HepG2 (cell line): Measurements from ENCODE around the gene RFTN1. TPM values are rescaled to one million over a fixed set of nuclear protein-coding genes. Genes with fewer than 3 reads are reported as not detected.

ENCODE experiments used
- ATAC-seq: fragments of 200-7000 bp; cut with Tn5 transposase; 3 replicates; pipeline ENCODE4 v1.9.1; 2020; ENCODE audit warnings: mild to moderate bottlenecking, moderate library complexity
- BruUV-seq: library from RNA; stranded (reverse); fragments of 400-500 nt; replicated peaks from 2 replicates; lab custom pipeline; 2021; lab: Mats Ljungman, UMichigan
- CTCF ChIA-PET: fragments of 300-600 bp; formaldehyde crosslinking; extraction: SDS; loops from one replicate; lab custom pipeline; 2021; ENCODE audit warnings: low total read pairs, inconsistent platforms, low intra/inter-chr PET ratio; lab: Yijun Ruan, JAX
- POLR2A ChIA-PET: fragments of 350-600 bp; sonication (Branson Sonifier 250); formaldehyde crosslinking; loops from one replicate; lab custom pipeline; 2020; ENCODE audit warnings: antibody characterized with exemption, inconsistent platforms; lab: Yijun Ruan, JAX
- DNase-seq: peaks from one replicate; pipeline ENCODE4 v3.0.0-alpha.2; 2015; ENCODE audit warnings: low spot score
- FAIRE-seq: peaks from 3 replicates; lab custom pipeline; 2011; peaks lifted over from hg19 to GRCh38; lab: Jason Lieb, UNC
- H2AFZ ChIP-seq: one replicate; pipeline ENCODE4 v1.6.1; 2011; ENCODE audit warnings: low read length, inconsistent platforms
- H3K27ac ChIP-seq: fragments of 300-600 bp; 3 replicates; pipeline ENCODE4 v1.8.0; 2011; ENCODE audit warnings: mixed run types, mild to moderate bottlenecking, mixed read lengths, low read length, inconsistent platforms; ENCODE audit not compliant: insufficient read depth; ENCODE audit errors: extremely low read length
- H3K27me3 ChIP-seq, 2 experiments: fragments of 200-600 bp in 1 of 2; 2 replicates in 1 of 2; 3 replicates in 1 of 2; pipeline versions ENCODE4 v1.6.0 to v1.8.0; 2011; ENCODE audit warnings: low read length in 2 of 2, mild to moderate bottlenecking in 2 of 2, moderate library complexity in 2 of 2, inconsistent platforms in 1 of 2; ENCODE audit not compliant: insufficient read depth in 2 of 2, control insufficient read depth in 1 of 2
- H3K36me3 ChIP-seq, 2 experiments: fragments of 200-600 bp in 1 of 2; replicated peaks in 1 of 2; 2 replicates in 1 of 2; 3 replicates in 1 of 2; pipeline versions ENCODE4 v1.5.1 to v1.8.0; 2011; ENCODE audit warnings: low read length in 2 of 2, inconsistent platforms in 1 of 2; ENCODE audit not compliant: insufficient read depth in 2 of 2, control insufficient read depth in 1 of 2
- H3K4me1 ChIP-seq: 2 replicates; pipeline ENCODE4 v1.5.1; 2012; ENCODE audit warnings: low read length, inconsistent platforms; ENCODE audit not compliant: insufficient read depth
- H3K4me2 ChIP-seq: 2 replicates; pipeline ENCODE4 v1.6.0; 2011; ENCODE audit warnings: low read depth, low read length, inconsistent platforms
- H3K4me3 ChIP-seq, 3 experiments: fragments of 200-600 bp in 1 of 3; sonication (generic), shearing (Covaris generic) in 1 of 3; replicated peaks in 1 of 3; 2 replicates each; pipeline ENCODE4 v1.5.1; 2011 to 2016; ENCODE audit warnings: low read length in 3 of 3, inconsistent platforms in 2 of 3, low read depth in 2 of 3, mild to moderate bottlenecking in 2 of 3, control low read depth in 1 of 3, mixed read lengths in 1 of 3; ENCODE audit not compliant: insufficient read depth in 1 of 3
- H3K79me2 ChIP-seq: one replicate; pipeline ENCODE4 v1.6.1; 2011; ENCODE audit warnings: low read length, inconsistent platforms; ENCODE audit not compliant: insufficient read depth
- H3K9ac ChIP-seq: 2 replicates; pipeline ENCODE4 v1.6.0; 2011; ENCODE audit warnings: mild to moderate bottlenecking, low read depth, low read length, inconsistent platforms; ENCODE audit not compliant: insufficient read depth
- H3K9me3 ChIP-seq: 2 replicates; pipeline ENCODE4 v1.5.1; 2012; ENCODE audit warnings: mild to moderate bottlenecking, low read length
- H4K20me1 ChIP-seq: 2 replicates; pipeline ENCODE4 v1.6.0; 2011; ENCODE audit warnings: inconsistent platforms, mild to moderate bottlenecking, low read length, moderate library complexity; ENCODE audit not compliant: insufficient read depth
- HOXA5 ChIP-seq: sonication (generic); formaldehyde crosslinking; IDR thresholded peaks from 2 replicates; pipeline ENCODE4 v1.4.0; 2020; ENCODE audit warnings: missing genetic modification reagents
- ISX ChIP-seq: sonication (generic); formaldehyde crosslinking; conservative IDR thresholded peaks from 2 replicates; pipeline ENCODE4 v1.5.0; 2020; ENCODE audit warnings: missing genetic modification reagents
- MIER2 ChIP-seq: IDR thresholded peaks from 2 replicates; pipeline ENCODE4 v1.6.1; 2016; ENCODE audit warnings: missing biosample characterization, missing genetic modification reagents
- PBX2 ChIP-seq: IDR thresholded peaks from 2 replicates; pipeline ENCODE4 v1.6.1; 2016; ENCODE audit warnings: control low read depth
- SMYD3 ChIP-seq: sonication (generic); formaldehyde crosslinking; IDR thresholded peaks from 2 replicates; pipeline ENCODE4 v1.8.1; 2023; ENCODE audit warnings: mild to moderate bottlenecking, missing genetic modification reagents
- SRSF1 ChIP-seq: fragments of 200-400 bp; formaldehyde crosslinking; optimal IDR thresholded peaks from 2 replicates; pipeline ENCODE3; 2017; ENCODE audit warnings: mild to moderate bottlenecking, low read depth, low read length, moderate library complexity
- SRY ChIP-seq: sonication (generic); formaldehyde crosslinking; IDR thresholded peaks from 2 replicates; pipeline ENCODE4 v1.8.0; 2022; ENCODE audit warnings: mild to moderate bottlenecking, missing genetic modification reagents
- ZNF292 ChIP-seq: sonication (generic); formaldehyde crosslinking; IDR thresholded peaks from 2 replicates; pipeline ENCODE4 v1.8.1; 2022; ENCODE audit warnings: mild to moderate bottlenecking, low read depth, missing genetic modification reagents, borderline replicate concordance
- ZNF33B ChIP-seq: sonication (generic); formaldehyde crosslinking; IDR thresholded peaks from 2 replicates; pipeline ENCODE4 v1.5.1; 2020; ENCODE audit warnings: mild to moderate bottlenecking, missing genetic modification reagents
- ZNF570 ChIP-seq: sonication (generic); formaldehyde crosslinking; IDR thresholded peaks from 2 replicates; pipeline ENCODE4 v1.4.0; 2020; ENCODE audit warnings: mild to moderate bottlenecking, missing genetic modification reagents, borderline replicate concordance
- ZNF615 ChIP-seq: sonication (generic); formaldehyde crosslinking; IDR thresholded peaks from 2 replicates; pipeline ENCODE4 v1.5.0; 2020; ENCODE audit warnings: mild to moderate bottlenecking, missing genetic modification reagents, borderline replicate concordance
- WGBS: methylation state at CpG from one replicate; pipeline ENCODE4 v1.1.6; 2017; ENCODE audit warnings: low lambda C conversion rate; 5-methylcytosine and 5-hydroxymethylcytosine counted together
- in situ Hi-C: cut with HindIII; loops from 2 replicates; pipeline ENCODE4 v1.10.0; 2017; ENCODE audit warnings: low pct_unique_long_range_greater_than_20kb; ENCODE audit not compliant: extremely low pct_ligation_motif_present
- intact Hi-C: fragments of 100-400 bp; cut with micrococcal nuclease; formaldehyde crosslinking; loops from one replicate; pipeline ENCODE4 v1.10.0; 2022; ENCODE audit not compliant: unreplicated experiment
- polyA plus RNA-seq, 8 experiments: library from polyadenylated mRNA; depleted of rRNA in 3 of 8; stranded (reverse) in 7 of 8; unstranded in 1 of 8; fragments of >200 nt; fragmentation: Illumina TruSeq in 4 of 8; extraction: Trizol in 4 of 8; gene quantifications; 2 replicates each; pipeline versions ENCODE4 v1.2.1 to v1.2.3, GENCODE V29; 2011 to 2016; ENCODE audit warnings: low read depth in 4 of 8, missing spikeins in 1 of 8, mixed read lengths in 1 of 8; ENCODE audit not compliant: insufficient read depth in 1 of 8
- total RNA-seq, 5 experiments: library from RNA; depleted of rRNA; stranded (reverse); fragments of >200 nt; fragmentation: Illumina TruSeq; extraction: Trizol; gene quantifications; 2 replicates each; pipeline ENCODE4 v1.2.3, GENCODE V29; 2016; ENCODE audit warnings: low read depth in 1 of 5

RFTN1 gene
- total and polyA plus RNA-seq, 2 of the 13 experiments (the other 11 are each of a cell fraction or from before 2014, with no cell fraction given), result not detected

GRCh38 chr3:16381426-16381825, 132.1 kb downstream of the RFTN1 start:
- H3K4me1 ChIP-seq, result no peaks in the 10 kb centered on the region
- TF ChIP-seq ZNF570 (CRISPR knock-in tag) (no peak), SMYD3 (CRISPR knock-in tag) (no peak), HOXA5 (no peak), ZNF292 (CRISPR knock-in tag) (no peak), SRSF1 (no peak), ISX (CRISPR knock-in tag) (no peak), SRY (CRISPR knock-in tag) (no peak), PBX2 (CRISPR knock-in tag) (no peak), MIER2 (no peak), ZNF33B (CRISPR knock-in tag) (no peak), ZNF615 (CRISPR knock-in tag) (no peak)
- no peak for FAIRE-seq
- H4K20me1 ChIP-seq, result no peaks in the 10 kb centered on the region
- H3K79me2 ChIP-seq, result no peaks in the 10 kb centered on the region
- H3K9ac ChIP-seq, result no peak overlapping the region
- no TSS peak for BruUV-seq
- no peaks in the 10 kb centered on the region for H3K9me3 ChIP-seq
- WGBS, result 75% methylated on average over 4 of the region's 4 CpGs
- H3K36me3 ChIP-seq, result no peaks in the 10 kb centered on the region
- no peak overlapping the region for H3K4me3 ChIP-seq
- CTCF ChIA-PET, result no interaction called here
- no peak overlapping the region for H3K4me2 ChIP-seq
- POLR2A ChIA-PET, result no interaction called here
- no peak for DNase-seq
- ATAC-seq, result no peak
- intact Hi-C loops, result no loop called here
- no peak overlapping the region for H2AFZ ChIP-seq
- H3K27ac ChIP-seq, result no peak overlapping the region
- in situ Hi-C loops, result no loop called here
- no peaks in the 10 kb centered on the region for H3K27me3 ChIP-seq
